ENCODE results near the gene DDX39A. TPM values are rescaled to one million over a fixed set of nuclear protein-coding genes. Genes with fewer than 3 reads are reported as not detected.

DDX39A gene
- total RNA-seq, 2 experiments from 2014 or later = 217 to 226 TPM

DNA sequence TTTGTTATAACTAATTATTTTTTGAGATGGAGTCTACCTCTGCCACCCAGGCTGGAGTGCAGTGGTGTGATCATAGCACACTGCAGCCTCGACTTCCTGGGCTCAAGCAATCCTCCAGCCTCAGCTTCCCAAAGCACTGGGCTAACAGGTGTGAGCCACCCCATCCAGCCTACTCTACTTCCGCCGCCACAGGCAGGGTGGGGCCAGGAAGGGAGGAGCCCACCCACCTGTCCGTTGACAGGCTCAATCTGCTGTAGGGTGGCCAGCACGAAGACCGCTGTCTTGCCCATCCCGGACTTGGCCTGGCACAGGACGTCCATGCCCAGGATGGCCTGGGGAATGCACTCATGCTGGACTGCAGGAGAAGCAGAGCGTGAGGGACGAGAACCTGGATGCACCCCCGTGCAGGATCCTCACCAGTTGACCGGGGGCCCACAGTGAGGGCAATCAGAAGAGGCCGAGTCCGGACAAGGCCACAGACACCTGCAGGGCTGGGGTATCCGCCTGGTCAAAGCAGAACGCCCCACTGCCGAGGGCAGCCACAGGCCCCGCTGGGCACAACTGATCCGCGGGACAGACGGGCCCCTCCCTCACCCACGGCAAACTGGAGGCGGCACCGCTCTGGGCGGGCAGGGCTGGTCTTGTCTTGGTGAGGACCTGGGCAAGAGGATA lies 6.7 kb downstream of the DDX39A start:
- Mint-ChIP-seq H3K4me1 (ENCODE audit: low read depth) (peaks cover 56% of the 10 kb centered on the region), H3K36me3 (ENCODE audit: low read depth) (peaks cover 79% of the 10 kb centered on the region), H3K27me3 (no peaks in the 10 kb centered on the region), H3K9me3 (no peaks in the 10 kb centered on the region), H3K27ac (no peak overlapping the region), H3K4me3 (no peak overlapping the region)
- ChIA-PET POLR2A (interaction anchor here (0.9 to 9.4 kb wide), 8 partner anchors 11 to 212 kb away, joined by 3 to 168 read pairs (median 4); partner anchors contain the start of gene ADGRE5), CTCF (interaction anchor here (1.5 to 2.3 kb wide), 2 partner anchors 50 to 54 kb away, joined by 6 read pairs; no protein-coding TSS in a partner anchor)
- DNase-seq (no peak), ATAC-seq (no peak)
- no peak for TF ChIP-seq CTCF (IDR thresholded peaks at IDR 0.05)
- intact Hi-C loops (cut with micrococcal nuclease) = no loop called here

DNA sequence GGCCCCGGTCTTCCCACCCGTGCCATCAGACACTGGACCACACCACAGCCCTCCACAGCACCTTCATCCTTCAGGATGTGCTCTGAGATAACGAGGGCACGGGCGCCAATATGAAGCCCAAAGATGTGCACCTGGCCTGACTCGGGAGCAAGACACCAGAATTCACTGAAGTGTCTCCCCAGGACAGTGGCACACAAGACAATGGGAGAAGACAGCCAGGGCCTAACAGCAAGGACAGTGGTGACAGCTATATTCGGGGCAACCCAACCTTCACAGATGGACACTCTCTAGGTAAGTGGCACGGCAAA lies 7.2 kb downstream of the DDX39A start:
- intact Hi-C loops (cut with micrococcal nuclease) = no loop called here
- no peak for DNase-seq

DNA sequence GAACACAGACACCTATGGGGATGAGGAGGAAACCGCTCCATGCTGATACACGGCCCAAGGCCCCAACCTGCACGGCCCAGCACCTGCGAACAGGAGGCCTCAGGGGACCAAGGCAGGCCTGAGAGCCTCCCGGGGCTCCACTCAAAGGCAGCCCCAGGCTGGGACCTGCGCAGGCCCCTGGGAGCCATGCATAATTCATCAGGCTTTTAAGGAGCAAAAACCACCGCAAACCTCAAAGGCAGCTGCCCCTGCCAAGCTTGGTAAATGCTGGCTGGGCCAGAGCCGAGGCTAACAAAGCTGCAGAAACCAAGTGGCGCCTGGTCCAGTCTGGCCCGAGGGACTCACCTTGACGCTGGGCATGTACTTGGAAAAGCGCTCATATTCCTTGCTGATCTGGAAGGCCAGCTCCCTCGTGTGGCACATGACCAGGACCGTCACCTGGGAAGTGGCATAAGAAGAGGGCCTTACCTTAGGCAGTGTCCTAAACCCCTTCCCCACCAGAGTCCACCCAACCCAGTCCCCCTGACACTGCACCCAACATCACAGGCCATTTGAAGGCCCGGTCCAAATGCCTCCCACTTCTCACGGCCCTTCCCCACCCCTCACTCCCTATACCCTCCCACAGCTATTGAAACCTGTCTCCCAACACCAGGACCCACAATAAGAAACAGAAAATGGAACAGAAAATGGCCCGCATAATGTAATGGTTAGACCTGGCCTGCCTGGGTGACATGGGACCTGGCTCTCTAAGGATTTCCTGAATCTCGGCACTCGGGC lies 7.8 kb downstream of the DDX39A start:
- ChIA-PET CTCF (interaction anchor here (0.6 to 1.7 kb wide), 2 partner anchors 51 to 68 kb away, joined by 3 to 7 read pairs; no protein-coding TSS in a partner anchor), POLR2A (interaction anchor here (0.6 to 9.4 kb wide), 15 partner anchors 8 to 211 kb away, joined by 3 to 168 read pairs (median 4); partner anchors contain the start of genes ADGRE5 and DDX39A)
- H3K36me3 Mint-ChIP-seq (ENCODE audit: low read depth) = peaks cover 80% of the 10 kb centered on the region
- peaks cover 48% of the 10 kb centered on the region for H3K4me1 Mint-ChIP-seq (ENCODE audit: low read depth)
- no peak for TF ChIP-seq CTCF (IDR thresholded peaks at IDR 0.05)
- peak overlapping the region; percentile 12 for H3K27ac Mint-ChIP-seq
- peak overlapping the region; percentile 3 for H3K4me3 Mint-ChIP-seq
- intact Hi-C loops (cut with micrococcal nuclease) = no loop called here
- ATAC-seq (no peak), DNase-seq (no peak)
- no peaks in the 10 kb centered on the region for H3K27me3 Mint-ChIP-seq
- H3K9me3 Mint-ChIP-seq = no peaks in the 10 kb centered on the region

More for the DNA sequence above, 7.2 kb downstream of the DDX39A start:
- H3K36me3 Mint-ChIP-seq (ENCODE audit: low read depth) = peaks cover 79% of the 10 kb centered on the region
- ChIA-PET CTCF (no interaction called here), POLR2A (interaction anchor here (0.6 to 9.4 kb wide), 7 partner anchors 10 to 212 kb away, joined by 3 to 168 read pairs (median 4); partner anchors contain the start of gene ADGRE5)
- H3K27ac Mint-ChIP-seq = peak overlapping the region; percentile 12
- peaks cover 53% of the 10 kb centered on the region for H3K4me1 Mint-ChIP-seq (ENCODE audit: low read depth)
- no peaks in the 10 kb centered on the region for H3K27me3 Mint-ChIP-seq
- no peak for ATAC-seq
- no peaks in the 10 kb centered on the region for H3K9me3 Mint-ChIP-seq
- no peak for TF ChIP-seq CTCF (IDR thresholded peaks at IDR 0.05)
- H3K4me3 Mint-ChIP-seq = no peak overlapping the region

DNA sequence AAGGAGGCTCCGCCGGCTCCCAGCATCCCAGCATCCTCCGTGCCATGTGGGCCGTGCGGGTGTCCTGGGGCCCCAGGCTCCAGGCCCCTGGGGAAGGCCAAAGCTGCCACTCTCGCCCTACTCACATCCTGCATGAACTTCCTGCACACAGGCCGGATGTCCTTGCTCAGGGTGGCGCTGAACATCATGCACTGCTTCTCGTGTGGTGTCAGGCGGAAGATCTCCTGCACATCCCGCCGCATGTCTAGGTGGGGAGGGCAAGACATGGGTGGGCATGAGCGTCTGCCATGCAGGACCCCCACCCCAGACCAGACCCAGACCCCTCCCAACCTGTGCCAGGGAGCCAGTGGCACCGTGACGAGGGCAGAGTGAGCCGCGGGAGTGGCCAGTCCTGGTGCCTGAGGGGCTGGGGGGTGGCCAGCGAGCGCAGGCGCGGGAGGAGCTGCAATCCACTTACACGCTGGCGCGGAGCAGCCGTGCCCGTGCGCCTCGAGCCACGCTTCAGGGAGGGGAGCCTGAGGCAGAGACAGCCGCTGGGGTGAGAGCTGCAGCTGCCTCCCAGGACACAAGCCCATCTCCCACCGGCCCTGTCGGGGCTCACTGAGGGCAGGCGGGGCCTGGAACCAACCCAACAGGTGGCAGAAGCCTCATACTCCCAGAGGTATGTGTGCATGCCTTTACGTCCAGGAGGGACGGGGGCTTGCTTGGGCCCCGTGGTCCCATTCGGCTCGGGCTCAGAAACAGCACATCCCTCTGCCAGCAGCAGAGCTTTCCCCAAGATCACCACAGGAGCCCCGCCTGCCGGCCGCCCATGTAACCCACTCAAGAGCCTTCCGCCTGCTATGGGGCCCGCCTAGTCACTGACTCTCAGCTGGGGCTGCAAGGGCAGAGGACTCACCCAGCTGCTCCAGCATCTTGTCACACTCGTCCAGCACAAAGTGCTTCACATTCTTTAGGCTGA lies 8.8 kb downstream of the DDX39A start:
- CTCF ChIA-PET = interaction anchor here (1.2 to 1.9 kb wide), 4 partner anchors 46 to 274 kb away, joined by 3 to 7 read pairs (median 4); partner anchors contain the start of gene ASF1B
- DNase-seq = peak; percentile 61

More for the DNA sequence above, 8.8 kb downstream of the DDX39A start:
- H3K36me3 Mint-ChIP-seq (ENCODE audit: low read depth) = peaks cover 78% of the 10 kb centered on the region
- no peak for TF ChIP-seq CTCF (IDR thresholded peaks at IDR 0.05)
- peak overlapping the region; percentile 3 for H3K4me3 Mint-ChIP-seq
- peak overlapping the region; percentile 72 for H3K27ac Mint-ChIP-seq
- H3K4me1 Mint-ChIP-seq (ENCODE audit: low read depth) = peaks cover 42% of the 10 kb centered on the region
- intact Hi-C loops (cut with micrococcal nuclease) = no loop called here
- POLR2A ChIA-PET = interaction anchor here (0.9 to 9.4 kb wide), 16 partner anchors 9 to 262 kb away, joined by 3 to 168 read pairs (median 4); partner anchors contain the start of genes ADGRE5 and DDX39A
- no peaks in the 10 kb centered on the region for H3K9me3 Mint-ChIP-seq
- ATAC-seq = peak; percentile 9
- no peaks in the 10 kb centered on the region for H3K27me3 Mint-ChIP-seq

Data from activated CD8-positive, alpha-beta T cell treated with anti-CD3 and anti-CD28 coated beads for 36 hours (primary cell).